ENCODE measurements around the gene REPS1. TPM values are rescaled to one million over a fixed set of nuclear protein-coding genes. Genes with fewer than 3 reads are reported as not detected.

The REPS1 gene
- total RNA-seq, 2 experiments from 2014 or later: 40.0 to 53.9 TPM

DNA sequence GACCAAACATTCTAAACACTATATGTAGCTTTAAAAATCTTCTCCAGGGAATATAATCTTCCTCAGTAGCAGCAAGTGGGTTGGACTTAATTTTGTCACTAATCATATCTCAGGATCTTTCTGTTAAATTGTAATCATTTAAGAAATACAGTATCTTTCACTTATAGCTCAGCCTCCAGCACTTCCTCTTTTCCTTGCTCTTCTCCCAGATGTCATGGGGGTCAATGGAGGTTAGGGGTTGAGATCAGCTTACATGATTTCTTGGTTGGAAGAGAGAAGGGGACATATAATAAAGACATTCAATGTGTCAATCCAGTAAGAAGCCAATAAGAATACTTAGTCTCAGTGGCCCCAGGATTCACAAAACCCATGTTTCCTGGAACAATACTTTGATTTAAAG lies 15.7 kb upstream of the REPS1 start:
- no TSS peak for BruUV-seq (replicated peaks)
- no peaks in the 10 kb centered on the region for H3K36me3 ChIP-seq (ENCODE audit: insufficient read depth, low read length)
- DNase-seq (ENCODE audit: low spot score): no peak
- no peaks in the 10 kb centered on the region for H3K9me3 ChIP-seq (ENCODE audit: low read length)
- no peaks in the 10 kb centered on the region for H3K79me2 ChIP-seq (ENCODE audit: insufficient read depth, low read depth, low read length)
- no peak overlapping the region for H2AFZ ChIP-seq (ENCODE audit: low read length)
- TF ChIP-seq EZH2phosphoT487 (IDR thresholded peaks at IDR 0.05; ENCODE audit: borderline replicate concordance, low read depth, low read length): no peak
- TF ChIP-seq, protein P1, sequence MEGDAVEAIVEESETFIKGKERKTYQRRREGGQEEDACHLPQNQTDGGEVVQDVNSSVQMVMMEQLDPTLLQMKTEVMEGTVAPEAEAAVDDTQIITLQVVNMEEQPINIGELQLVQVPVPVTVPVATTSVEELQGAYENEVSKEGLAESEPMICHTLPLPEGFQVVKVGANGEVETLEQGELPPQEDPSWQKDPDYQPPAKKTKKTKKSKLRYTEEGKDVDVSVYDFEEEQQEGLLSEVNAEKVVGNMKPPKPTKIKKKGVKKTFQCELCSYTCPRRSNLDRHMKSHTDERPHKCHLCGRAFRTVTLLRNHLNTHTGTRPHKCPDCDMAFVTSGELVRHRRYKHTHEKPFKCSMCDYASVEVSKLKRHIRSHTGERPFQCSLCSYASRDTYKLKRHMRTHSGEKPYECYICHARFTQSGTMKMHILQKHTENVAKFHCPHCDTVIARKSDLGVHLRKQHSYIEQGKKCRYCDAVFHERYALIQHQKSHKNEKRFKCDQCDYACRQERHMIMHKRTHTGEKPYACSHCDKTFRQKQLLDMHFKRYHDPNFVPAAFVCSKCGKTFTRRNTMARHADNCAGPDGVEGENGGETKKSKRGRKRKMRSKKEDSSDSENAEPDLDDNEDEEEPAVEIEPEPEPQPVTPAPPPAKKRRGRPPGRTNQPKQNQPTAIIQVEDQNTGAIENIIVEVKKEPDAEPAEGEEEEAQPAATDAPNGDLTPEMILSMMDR (conservative IDR thresholded peaks at IDR 0.05; ENCODE audit: low read length): no peak
- H3K4me1 ChIP-seq (ENCODE audit: insufficient read depth, low read length, poor library complexity, severe bottlenecking): peaks cover 11% of the 10 kb centered on the region
- no peaks in the 10 kb centered on the region for H4K20me1 ChIP-seq (ENCODE audit: insufficient read depth, low read length)
- H3K9me2 ChIP-seq (ENCODE audit: insufficient read depth, low read length): no peaks in the 10 kb centered on the region
- intact Hi-C loops (cut with micrococcal nuclease; ENCODE audit: unreplicated experiment): no loop called here
- CTCF ChIA-PET (ENCODE audit: unreplicated experiment): no interaction called here
- no peak overlapping the region for H3K4me2 ChIP-seq (ENCODE audit: low read length)
- H3K27ac ChIP-seq (ENCODE audit: low read depth, low read length, poor library complexity, severe bottlenecking): no peak overlapping the region
- POLR2A ChIA-PET: interaction anchor here (0.7 to 1.3 kb wide), 4 partner anchors 12 to 78 kb away, joined by 3 to 4 read pairs (median 4); no protein-coding TSS in a partner anchor
- H3K4me3 ChIP-seq (ENCODE audit: low read depth, low read length, poor library complexity, severe bottlenecking): no peak overlapping the region

DNA sequence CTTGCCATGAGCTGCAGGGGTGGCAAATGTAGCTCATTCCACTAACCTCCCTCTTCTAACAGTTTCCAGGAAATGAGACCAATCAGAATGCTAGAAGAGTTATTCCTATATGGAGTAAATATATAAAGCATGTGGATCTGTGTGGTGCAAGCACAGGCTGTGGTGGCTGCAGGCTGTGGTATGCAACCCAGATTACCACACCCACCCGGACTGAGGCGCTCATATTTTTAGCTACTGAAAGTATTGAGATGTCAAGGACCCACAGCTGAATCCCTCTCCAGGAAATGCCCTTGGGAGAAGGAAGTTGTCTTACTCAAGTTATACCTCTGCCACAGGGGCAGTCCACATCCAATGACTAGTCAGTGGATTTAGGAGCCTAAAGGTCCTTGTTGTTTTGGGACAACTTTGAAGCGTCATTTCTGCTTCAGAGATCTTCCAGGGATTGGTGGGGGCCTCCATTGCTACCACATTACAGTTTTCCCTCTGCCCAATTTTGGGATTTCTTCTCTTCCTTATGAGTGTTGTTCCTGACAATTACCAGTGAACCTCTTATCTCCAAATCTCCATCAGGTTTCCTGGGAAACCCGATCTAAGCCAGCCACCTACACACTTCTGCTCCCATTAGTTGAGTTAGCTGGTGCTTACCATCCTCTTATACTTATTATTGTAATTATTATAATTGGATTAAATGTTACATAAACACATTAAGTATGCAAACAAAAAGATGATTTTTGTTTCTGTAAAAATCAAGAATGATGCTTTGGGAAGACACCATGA lies 12.1 kb upstream of the REPS1 start:
- Histone ChIP-seq H3K4me1 (ENCODE audit: insufficient read depth, low read length, poor library complexity, severe bottlenecking) (peaks cover 4% of the 10 kb centered on the region), H3K27ac (ENCODE audit: low read depth, low read length, poor library complexity, severe bottlenecking) (no peak overlapping the region), H3K36me3 (ENCODE audit: insufficient read depth, low read length) (no peaks in the 10 kb centered on the region), H3K9me2 (ENCODE audit: insufficient read depth, low read length) (no peaks in the 10 kb centered on the region), H3K4me2 (ENCODE audit: low read length) (no peak overlapping the region), H4K20me1 (ENCODE audit: insufficient read depth, low read length) (no peaks in the 10 kb centered on the region), H3K9me3 (ENCODE audit: low read length) (no peaks in the 10 kb centered on the region), H2AFZ (ENCODE audit: low read length) (no peak overlapping the region), H3K4me3 (ENCODE audit: low read depth, low read length, poor library complexity, severe bottlenecking) (no peak overlapping the region), H3K79me2 (ENCODE audit: insufficient read depth, low read depth, low read length) (no peaks in the 10 kb centered on the region)
- no peak for DNase-seq (ENCODE audit: low spot score)
- intact Hi-C loops (cut with micrococcal nuclease; ENCODE audit: unreplicated experiment): no loop called here
- TF ChIP-seq, protein P1 (conservative IDR thresholded peaks at IDR 0.05; ENCODE audit: low read length): no peak
- no peak for TF ChIP-seq EZH2phosphoT487 (IDR thresholded peaks at IDR 0.05; ENCODE audit: borderline replicate concordance, low read depth, low read length)
- ChIA-PET POLR2A (interaction anchor here (0.6 to 1.4 kb wide), 4 partner anchors 8 to 181 kb away, joined by 3 to 4 read pairs (median 3); no protein-coding TSS in a partner anchor), CTCF (ENCODE audit: unreplicated experiment) (interaction anchor here (1.1 kb wide), 1 partner anchor 16 kb away, joined by 3 read pairs; no protein-coding TSS in a partner anchor)
- BruUV-seq (replicated peaks): no TSS peak

GRCh38 chr6:138997136-138997535 lies 9.1 kb upstream of the REPS1 start:
- Histone ChIP-seq H3K27ac (ENCODE audit: low read depth, low read length, poor library complexity, severe bottlenecking) (no peak overlapping the region), H3K9me3 (ENCODE audit: low read length) (no peaks in the 10 kb centered on the region), H3K9me2 (ENCODE audit: insufficient read depth, low read length) (no peaks in the 10 kb centered on the region), H3K36me3 (ENCODE audit: insufficient read depth, low read length) (no peaks in the 10 kb centered on the region), H3K4me1 (ENCODE audit: insufficient read depth, low read length, poor library complexity, severe bottlenecking) (peaks cover 4% of the 10 kb centered on the region), H3K4me3 (ENCODE audit: low read depth, low read length, poor library complexity, severe bottlenecking) (no peak overlapping the region), H2AFZ (ENCODE audit: low read length) (no peak overlapping the region), H4K20me1 (ENCODE audit: insufficient read depth, low read length) (no peaks in the 10 kb centered on the region), H3K79me2 (ENCODE audit: insufficient read depth, low read depth, low read length) (no peaks in the 10 kb centered on the region), H3K4me2 (ENCODE audit: low read length) (no peak overlapping the region)
- CTCF ChIA-PET (ENCODE audit: unreplicated experiment): no interaction called here
- no peak for DNase-seq (ENCODE audit: low spot score)
- no TSS peak for BruUV-seq (replicated peaks)
- intact Hi-C loops (cut with micrococcal nuclease; ENCODE audit: unreplicated experiment): no loop called here
- no peak for TF ChIP-seq EZH2phosphoT487 (IDR thresholded peaks at IDR 0.05; ENCODE audit: borderline replicate concordance, low read depth, low read length)
- TF ChIP-seq, protein P1 (conservative IDR thresholded peaks at IDR 0.05; ENCODE audit: low read length): no peak
- POLR2A ChIA-PET: no interaction called here

Data from OCI-LY7 (cell line).